Right cardiac atrium (tissue), 5 donors: ENCODE data around the gene PCSK2. TPM values are rescaled to one million over a fixed set of nuclear protein-coding genes. Genes with fewer than 3 reads are reported as not detected.

Experiments used
- ATAC-seq, 2 donors: fragments of 200-7000 bp; cut with Tn5 transposase; one replicate each; pipeline versions ENCODE4 v1.8.0 to v1.9.1; 2020; ENCODE audit warnings: moderate library complexity in 2 of 2, mild to moderate bottlenecking in 1 of 2
- DNase-seq, 3 donors: peaks; one replicate each; pipeline ENCODE4 v3.0.0-alpha.2; 2020
- H3K27ac ChIP-seq: one replicate; pipeline ENCODE4 v1.5.1; 2013; ENCODE audit warnings: mild to moderate bottlenecking, low read length, control low read depth, moderate library complexity
- H3K27me3 ChIP-seq: one replicate; pipeline ENCODE4 v1.6.1; 2013; ENCODE audit not compliant: control insufficient read depth, insufficient read depth
- H3K4me1 ChIP-seq: one replicate; pipeline ENCODE4 v1.6.1; 2013; ENCODE audit warnings: low read length; ENCODE audit not compliant: control insufficient read depth, insufficient read depth
- H3K4me3 ChIP-seq: one replicate; pipeline ENCODE4 v1.5.1; 2013; ENCODE audit warnings: low read length, control low read depth
- H3K9me3 ChIP-seq: one replicate; pipeline ENCODE4 v1.6.1; 2013; ENCODE audit warnings: low read length; ENCODE audit not compliant: control insufficient read depth
- WGBS: extraction: QIAGEN DNeasy Blood & Tissue Kit; methylation state at CpG from one replicate; pipeline ENCODE4 v1.1.7; 2013; 5-methylcytosine and 5-hydroxymethylcytosine counted together
- intact Hi-C, 4 donors: fragments of 100-400 bp; cut with DNase I; formaldehyde crosslinking; loops; one replicate each; pipeline versions ENCODE4 v1.11.0 to v1.14.0; 2022 to 2023
- polyA plus RNA-seq: library from polyadenylated mRNA; stranded (reverse); fragments of 200-250 nt; gene quantifications from one replicate; pipeline ENCODE4 v1.2.3, GENCODE V29; 2013
- total RNA-seq, 4 donors: library from RNA; stranded (reverse); fragmentation: NEBNext Ultra II Directional; extraction: Animal tissue kit (Norgen Biotek cat#: 25700); gene quantifications; one replicate each; pipeline ENCODE4 v1.2.1, GENCODE V29; 2021
- donor health status: healthy with polysubstance abuse.
- donor health status: DM: no; HTN: yes; CAD: no.
- donor health status: DM: no; HTN: no; CAD: no.
- donor health status: DM: no; HTN: yes; CAD: no; lungs with severe emphysema.
- donor health status: DM: yes; HTN: yes; CAD: no.

Gene PCSK2
- total and polyA plus RNA-seq, 5 donors, result 1.1 to 3.2 (median 1.9) TPM

DNA sequence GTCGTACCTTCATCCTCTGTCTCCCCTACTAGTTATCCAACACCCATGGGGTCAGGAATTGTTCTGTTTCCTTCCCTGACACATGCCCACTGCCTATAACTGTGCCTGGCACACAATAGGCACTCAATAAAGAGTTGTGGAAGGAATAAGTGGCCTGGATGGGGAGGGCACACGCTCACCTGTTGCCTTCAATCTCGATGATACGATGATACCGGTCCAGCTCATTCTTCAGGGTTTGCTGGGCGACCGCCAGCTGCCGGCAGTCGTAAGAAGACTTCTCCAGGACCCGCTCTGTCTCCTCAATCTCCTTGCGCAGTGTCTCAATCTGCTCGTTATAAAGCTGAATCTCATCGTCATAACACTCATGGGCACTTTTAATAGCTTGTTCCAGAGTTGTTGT, 271.8 kb downstream of the PCSK2 start:
- Histone ChIP-seq H3K4me1 (no peaks in the 10 kb centered on the region), H3K27me3 (no peaks in the 10 kb centered on the region), H3K27ac (no peak overlapping the region), H3K9me3 (no peaks in the 10 kb centered on the region), H3K4me3 (no peak overlapping the region)
- 87% methylated on average over 13 of the region's 13 CpGs for WGBS
- DNase-seq, result no peak
- intact Hi-C loops, result no loop called here
- no peak for ATAC-seq

DNA sequence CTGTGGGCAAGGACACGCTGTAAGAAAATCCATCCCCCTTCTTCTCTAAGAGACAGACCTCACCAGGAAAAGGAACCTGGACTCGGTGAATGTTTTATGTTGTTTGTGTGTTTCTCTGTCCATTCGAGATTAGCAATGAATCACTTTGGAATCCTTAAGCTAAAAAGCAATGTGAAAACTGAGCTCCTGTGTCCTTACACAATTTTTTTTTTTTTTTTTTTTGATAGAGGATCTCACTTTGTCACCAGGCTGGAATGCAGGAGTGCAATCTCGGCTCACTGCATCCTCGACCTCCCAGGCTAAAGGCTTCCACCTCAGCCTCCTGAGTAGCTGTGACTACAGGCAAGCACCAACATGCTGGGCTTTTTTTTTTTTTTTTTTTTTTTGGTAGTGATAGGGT, 272.2 kb downstream of the PCSK2 start:
- Histone ChIP-seq H3K9me3 (no peaks in the 10 kb centered on the region), H3K27me3 (no peaks in the 10 kb centered on the region), H3K4me1 (no peaks in the 10 kb centered on the region), H3K4me3 (no peak overlapping the region), H3K27ac (no peak overlapping the region)
- intact Hi-C loops, result no loop called here
- DNase-seq (no peak), ATAC-seq (no peak)
- WGBS, result 90% methylated on average over 5 of the region's 5 CpGs

DNA sequence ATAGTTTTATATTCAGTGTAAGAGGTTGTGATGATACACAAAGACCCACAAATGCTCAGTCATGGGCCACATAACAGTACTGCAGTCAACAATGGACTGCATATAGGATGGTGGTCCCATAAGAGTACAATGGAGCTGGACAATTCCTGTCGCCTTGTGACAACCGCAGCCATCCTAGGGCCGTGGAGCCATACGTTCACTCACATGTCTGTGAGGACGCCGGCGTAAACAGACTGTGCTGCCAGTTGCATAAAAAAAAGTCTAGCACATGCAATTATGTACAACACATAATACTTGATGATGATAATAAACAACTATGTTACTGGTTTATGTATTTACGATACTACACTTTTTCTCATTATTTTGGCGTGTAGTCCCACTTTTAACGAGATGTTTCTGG, 273.4 kb downstream of the PCSK2 start:
- Histone ChIP-seq H3K27ac (no peak overlapping the region), H3K27me3 (no peaks in the 10 kb centered on the region), H3K4me1 (no peaks in the 10 kb centered on the region), H3K4me3 (no peak overlapping the region), H3K9me3 (no peaks in the 10 kb centered on the region)
- 94% methylated on average over 10 of the region's 10 CpGs for WGBS
- DNase-seq (no peak), ATAC-seq (no peak)
- intact Hi-C loops, result loop anchor here in 3 of 4 donors (5.0 to 10.0 kb wide), 5 partner anchors 402 to 775 kb away; no protein-coding TSS in a partner anchor

DNA sequence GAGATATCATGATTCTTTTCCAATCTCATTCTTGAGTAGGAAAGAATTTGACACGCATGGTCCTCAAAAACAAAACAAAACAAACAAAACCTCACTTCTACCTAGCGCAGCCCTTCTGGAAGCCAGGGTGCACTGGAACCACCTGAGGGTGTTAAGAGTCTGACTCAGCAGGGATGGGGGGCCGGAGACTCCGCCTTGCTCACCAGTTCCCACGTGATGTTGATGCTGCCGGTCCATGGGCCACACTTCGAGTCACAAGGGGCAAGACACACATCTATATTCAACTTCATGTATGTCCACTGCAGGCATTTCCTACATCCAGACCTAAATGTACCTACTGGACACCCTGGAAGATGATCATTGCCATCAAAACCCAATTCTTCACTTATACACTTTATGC, 274.0 kb downstream of the PCSK2 start:
- no peak overlapping the region for H3K27ac ChIP-seq
- intact Hi-C loops, result loop anchor here in 3 of 4 donors (5.0 to 10.0 kb wide), 5 partner anchors 401 to 774 kb away; no protein-coding TSS in a partner anchor
- ATAC-seq (no peak), DNase-seq (no peak)
- H3K4me1 ChIP-seq, result no peaks in the 10 kb centered on the region
- no peak overlapping the region for H3K4me3 ChIP-seq
- H3K9me3 ChIP-seq, result no peaks in the 10 kb centered on the region
- whole genome bisulfite sequencing, result 85% methylated on average over 7 of the region's 7 CpGs
- H3K27me3 ChIP-seq, result no peaks in the 10 kb centered on the region

DNA sequence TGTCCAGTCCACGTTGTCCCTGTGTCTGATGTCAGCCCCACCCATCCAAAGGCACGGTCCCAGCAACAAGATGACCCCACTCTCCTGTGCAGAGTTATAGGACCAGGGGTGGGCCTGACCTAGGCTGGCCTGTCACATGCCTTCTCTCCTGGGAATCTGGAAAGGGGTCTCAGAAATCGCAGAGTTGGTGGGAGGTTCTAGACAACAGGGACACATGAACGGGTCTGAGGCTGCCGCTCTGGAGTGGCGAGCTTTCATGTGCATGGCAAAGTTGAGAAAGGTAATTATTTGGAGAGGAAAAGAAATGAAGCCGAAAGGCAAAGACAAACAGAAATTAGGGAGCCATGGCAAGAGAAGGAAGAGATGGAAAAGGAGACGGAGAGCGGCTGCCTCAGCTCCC, 274.9 kb downstream of the PCSK2 start:
- Histone ChIP-seq H3K4me3 (no peak overlapping the region), H3K4me1 (no peaks in the 10 kb centered on the region), H3K9me3 (no peaks in the 10 kb centered on the region), H3K27ac (no peak overlapping the region), H3K27me3 (no peaks in the 10 kb centered on the region)
- 85% methylated on average over 9 of the region's 9 CpGs for WGBS
- ATAC-seq (no peak), DNase-seq (no peak)
- intact Hi-C loops, result loop anchor here in 3 of 4 donors (5.0 to 10.0 kb wide), 5 partner anchors 401 to 773 kb away; no protein-coding TSS in a partner anchor

DNA sequence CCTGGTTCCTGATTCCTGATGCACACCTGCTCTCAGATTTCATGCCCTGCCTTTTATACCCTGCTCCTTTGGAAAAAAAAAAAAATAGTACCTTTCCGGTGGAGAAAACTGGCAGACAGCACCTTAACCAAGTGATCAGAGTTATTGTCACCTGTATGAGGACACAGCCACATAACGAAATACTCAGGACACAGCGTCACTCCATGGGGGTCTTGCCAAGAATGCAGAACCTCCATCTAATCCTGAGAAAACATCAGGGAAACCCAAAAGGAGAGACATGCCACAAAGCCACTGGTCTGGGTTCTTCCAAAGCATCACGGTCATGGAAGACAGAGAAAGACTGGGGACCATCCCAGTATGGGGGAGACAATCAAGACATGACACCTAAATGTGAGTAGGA, 275.3 kb downstream of the PCSK2 start:
- intact Hi-C loops, result loop anchor here in 3 of 4 donors (5.0 to 10.0 kb wide), 5 partner anchors 400 to 773 kb away; no protein-coding TSS in a partner anchor
- WGBS, result 83% methylated on average over 4 of the region's 4 CpGs
- DNase-seq, result no peak
- H3K4me3 ChIP-seq, result no peak overlapping the region
- no peak for ATAC-seq
- H3K4me1 ChIP-seq, result no peaks in the 10 kb centered on the region
- no peaks in the 10 kb centered on the region for H3K9me3 ChIP-seq
- H3K27me3 ChIP-seq, result no peaks in the 10 kb centered on the region
- H3K27ac ChIP-seq, result no peak overlapping the region

DNA sequence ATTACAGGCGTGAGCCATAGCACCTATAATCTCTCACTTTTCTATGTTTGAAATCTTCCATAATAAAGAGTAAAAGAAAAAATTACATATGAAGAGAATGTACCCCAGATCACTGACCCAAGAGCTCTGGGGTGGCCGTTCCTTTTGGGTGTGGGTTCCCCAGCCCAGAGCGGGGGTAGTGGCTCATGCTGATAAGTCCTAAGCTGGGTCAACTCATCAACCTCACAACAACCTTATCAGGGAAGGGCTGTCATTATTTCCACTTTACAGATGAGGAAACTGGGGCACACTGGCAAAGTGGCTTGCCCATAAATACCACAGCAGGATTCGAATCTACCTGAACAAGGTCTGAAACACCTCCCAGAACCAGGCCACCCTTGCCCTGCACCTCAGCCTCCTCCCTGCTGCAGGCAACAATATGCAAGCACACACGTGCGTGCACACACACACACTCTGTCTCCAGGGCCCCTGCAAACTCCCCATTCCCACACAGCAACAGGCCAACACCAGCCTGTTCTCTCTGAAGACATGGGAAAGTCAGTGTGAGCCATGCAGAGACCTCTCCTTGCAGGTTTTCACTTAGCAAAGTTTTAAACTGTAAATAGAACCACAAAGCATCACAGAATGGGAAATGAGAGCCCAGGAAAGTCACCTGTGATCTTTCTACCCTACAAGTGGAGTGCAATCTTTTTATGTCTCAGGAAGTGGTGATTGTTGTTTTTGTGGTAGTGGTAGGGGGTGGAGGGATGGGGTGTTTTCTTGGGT, 276.6 kb downstream of the PCSK2 start:
- no peak for DNase-seq

DNA sequence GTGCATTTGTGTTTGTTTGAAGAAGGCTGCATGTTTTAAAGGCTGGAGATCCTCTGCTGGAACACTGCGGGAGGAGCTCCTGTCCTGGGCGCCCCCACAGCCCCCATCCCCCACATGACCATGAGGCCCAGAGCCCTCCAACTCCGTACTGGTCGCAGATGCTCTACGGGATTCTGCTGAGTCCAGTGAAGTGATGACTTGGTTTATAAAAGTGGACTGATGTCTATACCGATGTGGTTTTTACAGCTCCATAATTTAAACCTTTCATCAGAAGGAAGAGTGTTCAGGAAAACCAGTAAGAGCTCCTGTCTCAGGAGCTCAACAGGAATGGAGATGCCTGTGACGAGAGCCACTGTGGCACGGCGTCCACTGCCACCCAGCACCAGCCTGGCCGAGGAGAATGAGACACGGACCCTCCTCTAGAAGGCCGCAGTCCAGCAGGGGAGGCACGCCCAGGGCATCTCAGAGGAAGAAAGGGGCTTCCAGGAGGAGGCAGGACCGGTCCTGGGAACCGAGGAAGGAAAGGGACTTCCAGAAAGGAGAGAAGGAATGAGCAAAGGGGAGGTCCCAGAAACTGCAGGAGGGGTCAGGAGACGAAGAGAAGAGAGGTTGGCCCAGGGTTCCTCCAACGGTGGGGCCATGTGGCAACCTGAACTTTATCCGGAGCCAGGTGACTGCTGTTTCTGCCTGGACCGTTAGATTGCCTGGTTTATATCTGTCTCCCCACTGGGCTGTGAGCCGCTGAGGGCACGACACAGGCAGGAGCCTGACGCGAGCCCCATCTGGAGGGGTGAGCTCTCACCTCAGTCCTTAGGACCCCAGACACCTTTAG, 277.4 kb downstream of the PCSK2 start:
- intact Hi-C loops, result loop anchor here in 3 of 4 donors (5.0 to 10.0 kb wide), 5 partner anchors 398 to 771 kb away; no protein-coding TSS in a partner anchor
- Histone ChIP-seq H3K27ac (no peak overlapping the region), H3K27me3 (no peaks in the 10 kb centered on the region), H3K9me3 (no peaks in the 10 kb centered on the region), H3K4me3 (peak overlapping the region; percentile 49), H3K4me1 (no peaks in the 10 kb centered on the region)
- WGBS, result 42% methylated on average over 23 of the region's 23 CpGs
- ATAC-seq (peak; percentile 43 to 62), DNase-seq (peak in 2 of 3 donors; percentile 66 to 67)

More for the DNA sequence above, 276.6 kb downstream of the PCSK2 start:
- WGBS, result 74% methylated on average over 6 of the region's 6 CpGs
- intact Hi-C loops, result loop anchor here in 3 of 4 donors (5.0 to 10.0 kb wide), 5 partner anchors 399 to 771 kb away; no protein-coding TSS in a partner anchor
- no peak for ATAC-seq
- H3K4me1 ChIP-seq, result no peaks in the 10 kb centered on the region
- H3K27ac ChIP-seq, result no peak overlapping the region
- no peaks in the 10 kb centered on the region for H3K9me3 ChIP-seq
- no peaks in the 10 kb centered on the region for H3K27me3 ChIP-seq
- no peak overlapping the region for H3K4me3 ChIP-seq

DNA sequence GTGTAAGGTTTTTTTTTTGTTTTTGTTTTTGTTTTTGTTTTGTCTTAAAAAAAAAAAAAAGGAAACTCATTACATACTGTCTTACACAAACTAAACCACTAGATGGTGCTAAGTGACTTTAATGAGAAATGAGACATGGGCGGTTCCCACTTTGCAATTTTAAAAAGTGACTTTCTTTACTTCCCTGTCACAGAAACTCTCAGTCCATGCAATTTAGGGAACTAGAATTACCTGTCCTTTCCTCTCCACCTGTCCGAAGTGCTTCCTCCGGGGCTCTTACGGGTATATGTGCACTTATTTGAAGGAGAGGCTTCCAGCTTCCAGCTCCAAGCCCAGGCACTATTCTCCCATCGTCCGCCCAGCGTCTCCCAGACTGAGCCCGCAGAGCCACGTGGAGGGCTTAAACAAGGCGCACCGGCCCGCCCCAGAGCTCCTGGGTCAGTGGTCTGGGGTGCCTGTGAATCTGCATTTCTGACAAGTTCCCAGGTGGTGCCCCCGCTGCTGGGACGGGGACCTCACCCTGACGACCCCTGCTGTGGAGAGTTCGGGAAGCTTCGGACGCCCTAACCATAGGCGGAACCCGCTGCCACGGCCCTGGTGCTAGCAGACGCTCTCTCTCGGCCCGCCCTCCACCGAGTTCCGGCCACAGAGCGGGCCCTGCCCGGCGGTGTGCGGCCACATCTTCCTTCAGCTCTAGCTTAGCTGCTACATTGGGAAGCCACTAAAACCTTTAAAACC, 278.2 kb downstream of the PCSK2 start:
- 2% methylated on average over 30 of the region's 30 CpGs for whole genome bisulfite sequencing
- intact Hi-C loops, result loop anchor here in 3 of 4 donors (5.0 to 10.0 kb wide), 6 partner anchors 397 to 770 kb away; no protein-coding TSS in a partner anchor
- Histone ChIP-seq H3K27ac (no peak overlapping the region), H3K9me3 (no peaks in the 10 kb centered on the region), H3K4me3 (peak overlapping the region; percentile 49), H3K4me1 (no peaks in the 10 kb centered on the region), H3K27me3 (no peaks in the 10 kb centered on the region)
- peak; percentile 88 to 90 for ATAC-seq
- peak; percentile 67 to 89 (median 83) for DNase-seq
